GM18873 (cell line): ENCODE data around the gene OPN1SW.

Source experiments
- ATAC-seq: cut with Tn5 transposase; IDR thresholded peaks from one replicate; pipeline ENCODE4 v1.9.1; 2021; ENCODE audit warnings: mild to moderate bottlenecking, moderate library complexity, moderate number of reproducible peaks; ENCODE audit not compliant: unreplicated experiment, low FRiP score

The OPN1SW gene, protein sequence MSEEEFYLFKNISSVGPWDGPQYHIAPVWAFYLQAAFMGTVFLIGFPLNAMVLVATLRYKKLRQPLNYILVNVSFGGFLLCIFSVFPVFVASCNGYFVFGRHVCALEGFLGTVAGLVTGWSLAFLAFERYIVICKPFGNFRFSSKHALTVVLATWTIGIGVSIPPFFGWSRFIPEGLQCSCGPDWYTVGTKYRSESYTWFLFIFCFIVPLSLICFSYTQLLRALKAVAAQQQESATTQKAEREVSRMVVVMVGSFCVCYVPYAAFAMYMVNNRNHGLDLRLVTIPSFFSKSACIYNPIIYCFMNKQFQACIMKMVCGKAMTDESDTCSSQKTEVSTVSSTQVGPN

GRCh38 chr7:128775744-128776474 lies at the start of gene OPN1SW:
Gene OPN1SW, minus strand, starts transcription at chr7:128775794. Its CDS starts 13 bp downstream, at chr7:128775781.
- ATAC-seq = no peak

- ATAC-seq = no peak
Measured at GRCh38 chr7:128821724-128822123, 46.1 kb upstream of the OPN1SW start.

GRCh38 chr7:128818694-128819093 lies 43.1 kb upstream of the OPN1SW start:
- ATAC-seq = no peak

GRCh38 chr7:128815289-128815942 lies 39.8 kb upstream of the OPN1SW start:
- no peak for ATAC-seq

DNA sequence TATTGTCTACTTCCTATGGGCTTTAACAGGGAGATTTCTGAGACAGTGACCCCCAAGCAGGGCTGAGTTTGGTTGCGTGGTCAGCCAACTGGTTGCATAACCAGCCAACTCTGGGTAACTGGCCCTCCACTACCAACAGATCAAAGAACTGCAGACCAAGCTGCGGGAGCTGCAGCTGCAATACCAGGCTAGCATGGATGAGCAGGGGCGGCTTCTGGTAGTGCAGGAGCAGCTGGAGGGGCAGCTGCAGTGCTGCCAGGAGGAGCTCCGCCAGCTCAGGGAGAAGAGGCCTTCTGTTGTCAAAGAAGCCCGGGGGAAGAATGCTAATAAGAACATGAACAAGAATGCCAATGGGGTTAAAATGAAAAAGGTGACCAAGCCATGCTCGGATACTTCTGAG lies 38.9 kb upstream of the OPN1SW start:
- ATAC-seq = no peak

- no peak for ATAC-seq
Measured at GRCh38 chr7:128812514-128813168, 37.0 kb upstream of the OPN1SW start.

DNA sequence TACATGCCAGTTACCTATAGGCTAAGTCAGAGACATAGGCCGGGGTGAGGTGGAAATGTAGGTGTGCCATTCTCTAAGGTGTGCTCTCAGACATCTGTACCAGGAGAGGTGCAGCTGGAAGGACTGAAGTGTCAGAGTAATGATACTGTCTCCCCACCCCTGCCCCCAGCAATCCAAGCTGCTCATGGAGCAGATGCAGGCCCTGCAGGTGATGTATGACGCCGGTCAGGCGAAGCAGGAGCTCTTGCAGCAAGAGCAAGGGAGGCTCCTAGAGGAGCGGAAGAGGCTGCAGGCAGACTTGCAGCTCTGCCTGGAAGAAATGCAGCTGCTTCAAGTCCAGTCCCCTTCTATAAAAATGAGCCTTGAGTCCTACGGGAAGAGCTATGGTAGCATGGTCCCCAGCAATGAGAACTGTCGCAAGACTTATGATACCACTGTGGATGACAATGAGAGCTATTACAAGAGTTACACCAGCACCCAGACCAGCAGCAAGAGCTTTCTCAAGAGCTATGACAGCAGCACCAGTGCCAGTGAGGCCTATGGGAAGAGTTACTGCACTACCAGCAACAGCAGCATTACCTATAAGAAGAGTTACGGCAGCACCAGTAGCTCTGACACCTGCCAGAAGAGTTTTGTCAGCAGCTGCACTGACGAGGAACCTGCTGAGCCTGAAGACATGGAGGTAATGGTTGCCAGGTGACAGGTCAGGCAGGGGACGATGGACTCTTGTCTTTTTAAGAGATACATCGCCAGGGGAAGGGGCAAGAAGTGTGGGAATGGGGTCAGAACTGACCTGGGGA lies 36.2 kb upstream of the OPN1SW start:
- no peak for ATAC-seq

- no peak for ATAC-seq
Measured at GRCh38 chr7:128810997-128811396, 35.4 kb upstream of the OPN1SW start.

DNA sequence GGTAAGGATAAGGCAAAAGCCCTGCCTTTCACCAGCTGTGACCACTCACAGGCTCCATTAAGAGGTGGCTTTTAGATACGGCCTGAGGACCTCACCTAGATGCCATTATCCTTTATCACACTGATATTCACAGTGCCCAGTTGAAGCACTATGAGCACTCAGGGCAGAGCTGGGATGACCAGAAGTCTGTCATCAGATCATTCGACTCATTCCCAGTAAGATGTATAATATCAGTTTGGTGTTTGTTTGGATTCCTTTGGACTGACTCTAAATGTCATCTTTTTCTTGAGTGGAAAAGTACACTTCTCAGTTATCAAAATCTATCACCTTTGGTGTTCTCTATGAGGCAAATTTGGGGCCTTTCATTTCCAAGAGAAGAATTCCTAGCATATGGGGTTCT lies 34.9 kb upstream of the OPN1SW start:
- no peak for ATAC-seq

DNA sequence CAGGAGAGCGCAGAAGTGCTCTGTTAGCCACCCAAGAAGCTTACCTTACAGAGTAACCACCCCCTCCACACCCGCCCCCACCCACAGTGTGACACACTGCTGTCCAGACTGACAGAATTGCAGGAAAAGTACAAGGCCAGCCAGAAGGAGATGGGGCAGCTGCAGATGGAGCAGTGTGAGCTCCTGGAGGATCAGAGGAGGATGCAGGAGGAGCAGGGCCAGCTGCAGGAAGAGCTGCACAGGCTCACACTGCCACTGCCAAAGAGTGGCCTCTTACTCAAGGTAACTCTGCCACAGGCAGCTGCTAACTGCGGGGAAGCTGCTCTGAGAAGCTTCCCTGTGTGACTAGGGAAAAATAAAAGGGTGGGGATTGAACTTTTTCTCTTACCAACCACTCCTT lies 33.8 kb upstream of the OPN1SW start:
- ATAC-seq = no peak

GRCh38 chr7:128807191-128807590 lies 31.6 kb upstream of the OPN1SW start:
- no peak for ATAC-seq

DNA sequence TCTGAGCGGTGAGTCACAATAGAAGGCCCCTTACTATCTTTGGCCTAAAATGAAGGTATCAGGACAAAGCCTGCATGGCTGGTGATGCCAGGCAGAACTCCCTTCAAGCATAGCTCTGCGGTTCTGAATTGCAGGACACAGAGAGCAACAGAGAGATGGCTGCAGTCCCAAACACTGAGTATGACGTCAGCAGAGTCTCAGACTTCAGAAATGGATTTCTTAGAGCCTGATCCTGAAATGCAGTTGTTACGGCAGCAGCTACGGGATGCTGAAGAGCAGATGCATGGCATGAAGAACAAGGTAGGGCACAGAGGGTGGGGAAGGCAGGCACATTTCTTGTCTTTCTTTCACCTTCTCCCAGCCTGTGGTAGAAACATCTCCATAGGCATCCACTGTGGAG lies 29.6 kb upstream of the OPN1SW start:
- no peak for ATAC-seq

GRCh38 chr7:128804484-128804883 lies 28.9 kb upstream of the OPN1SW start:
- ATAC-seq = no peak

DNA sequence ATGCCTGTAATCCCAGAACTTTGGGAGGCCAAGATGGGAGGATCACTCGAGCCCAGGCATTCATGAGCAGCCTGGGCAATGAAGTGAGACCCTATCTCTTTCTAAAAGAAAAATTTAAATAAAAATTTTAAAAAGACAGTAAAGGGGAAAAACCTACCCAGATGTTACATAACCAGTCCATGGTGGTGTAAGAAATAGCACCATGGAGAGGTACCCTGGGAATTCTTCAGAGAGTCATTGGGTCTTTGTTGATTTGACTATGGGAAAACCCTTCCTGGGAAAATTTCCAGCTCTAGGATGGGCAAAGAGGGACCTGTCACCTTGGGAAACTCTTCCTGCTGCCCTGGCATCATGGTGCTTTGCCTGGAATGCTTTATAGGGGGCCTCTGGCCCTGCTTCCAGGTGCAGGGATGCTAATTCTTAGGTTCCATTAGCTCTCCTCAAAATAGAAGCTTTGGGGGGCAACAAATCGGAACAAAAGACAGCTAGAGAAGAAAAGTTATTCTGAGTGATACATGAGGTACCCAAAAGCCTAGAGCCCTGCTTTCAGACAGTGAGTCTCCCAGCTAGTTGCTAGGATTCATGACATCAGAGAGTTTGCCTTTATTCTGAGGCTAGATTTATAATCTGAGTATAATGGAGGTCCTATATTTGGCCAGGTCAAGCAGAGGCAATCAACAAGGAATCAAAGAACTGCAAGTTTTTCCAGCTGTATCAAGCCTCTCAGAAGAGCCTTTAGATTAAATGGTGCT lies 26.2 kb upstream of the OPN1SW start:
- ATAC-seq = no peak

GRCh38 chr7:128801003-128801402 lies 25.4 kb upstream of the OPN1SW start:
- ATAC-seq = no peak

GRCh38 chr7:128800567-128800966 lies 25.0 kb upstream of the OPN1SW start:
- ATAC-seq = no peak

DNA sequence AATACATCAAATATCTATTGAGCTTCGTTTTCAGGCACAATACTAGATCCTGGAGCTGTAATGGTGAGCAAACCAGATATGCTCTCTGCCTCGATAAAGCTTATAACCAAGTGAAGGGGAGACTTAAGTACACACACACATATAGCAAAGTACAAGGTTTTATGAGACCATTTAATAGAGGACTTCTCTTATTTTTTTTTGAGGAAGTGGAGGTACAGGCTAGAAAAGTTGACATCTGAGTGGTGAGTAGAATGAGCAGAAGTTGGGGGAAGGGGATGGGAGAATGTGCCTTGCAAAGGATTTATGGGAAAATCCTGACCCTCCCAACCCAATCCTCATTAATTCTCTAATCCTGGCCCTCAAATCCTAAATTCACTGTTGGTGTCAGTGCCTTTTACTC lies 23.9 kb upstream of the OPN1SW start:
- no peak for ATAC-seq

DNA sequence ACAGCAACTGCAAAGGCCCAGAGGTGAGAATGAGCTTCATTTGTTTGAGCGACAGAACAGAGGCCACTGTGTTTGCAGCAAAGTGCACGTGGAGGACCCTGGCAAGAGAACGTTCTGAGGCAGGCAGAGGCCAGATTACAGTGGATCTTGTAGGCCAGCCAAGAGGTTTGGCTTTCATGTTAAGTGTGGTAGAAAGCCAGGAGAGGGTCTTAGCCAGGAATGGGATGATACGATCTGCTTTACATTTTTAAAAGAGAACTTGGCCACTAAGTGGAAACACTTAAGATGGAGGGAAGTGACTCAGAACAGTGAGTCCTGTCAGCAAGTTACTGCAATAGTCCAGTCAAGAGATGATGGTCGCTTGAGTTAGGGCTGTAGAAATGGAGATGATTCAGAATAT lies 20.7 kb upstream of the OPN1SW start:
- ATAC-seq = no peak

GRCh38 chr7:128795129-128795528 lies 19.5 kb upstream of the OPN1SW start:
- ATAC-seq = no peak
